HG02884 (cell line): ENCODE results near the gene RBM42.
"Not testable (repeated sequence)": the region's sequence is repeated elsewhere in the genome, so short reads cannot be mapped to it uniquely, and the experiment has no call there.

Source experiments
- ATAC-seq: cut with Tn5 transposase; IDR thresholded peaks from one replicate; pipeline ENCODE4 v1.9.1; 2021; ENCODE audit warnings: mild to moderate bottlenecking, moderate library complexity; ENCODE audit not compliant: unreplicated experiment

Gene RBM42

DNA sequence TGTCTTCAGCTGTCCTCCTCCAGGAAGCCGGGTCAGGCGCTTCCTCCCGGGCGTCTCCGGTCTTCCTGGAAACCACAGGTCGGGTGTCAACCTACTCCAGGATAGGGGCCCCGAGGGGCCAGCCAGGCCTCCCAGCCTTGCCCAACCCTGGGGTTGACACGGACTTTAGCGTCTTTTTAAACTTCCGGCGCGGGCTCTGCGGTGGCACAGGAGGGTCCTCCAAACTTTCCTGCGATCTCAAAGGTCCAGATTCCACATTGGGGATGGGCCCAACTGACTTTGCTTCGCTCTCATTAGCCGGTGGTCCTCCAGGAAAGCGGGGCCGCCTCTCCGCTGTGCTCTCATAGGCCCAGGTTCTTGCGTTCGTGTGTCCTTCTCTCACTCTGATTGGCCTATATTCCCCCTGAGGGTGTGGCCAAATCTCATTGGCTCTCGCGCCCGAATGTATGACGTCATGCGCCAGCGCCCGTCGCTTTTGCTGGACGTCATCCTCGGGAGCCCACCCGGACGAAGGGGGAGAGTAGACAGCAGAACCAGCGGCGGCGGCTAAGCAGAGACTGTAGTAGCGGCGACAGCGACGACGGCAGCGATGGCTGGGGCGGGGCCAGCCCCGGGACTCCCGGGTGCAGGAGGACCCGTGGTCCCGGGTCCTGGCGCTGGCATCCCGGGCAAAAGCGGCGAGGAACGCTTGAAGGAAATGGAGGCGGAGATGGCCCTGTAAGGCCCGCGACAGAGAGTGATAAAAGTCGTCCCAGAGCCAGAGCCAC is at the start of gene RBM42:
TSS of gene RBM42 (plus strand) at position 472 of the 767 bp plus-strand sequence. CDS start at position 590, 118 bp downstream.
- peak; percentile 93 for ATAC-seq

DNA sequence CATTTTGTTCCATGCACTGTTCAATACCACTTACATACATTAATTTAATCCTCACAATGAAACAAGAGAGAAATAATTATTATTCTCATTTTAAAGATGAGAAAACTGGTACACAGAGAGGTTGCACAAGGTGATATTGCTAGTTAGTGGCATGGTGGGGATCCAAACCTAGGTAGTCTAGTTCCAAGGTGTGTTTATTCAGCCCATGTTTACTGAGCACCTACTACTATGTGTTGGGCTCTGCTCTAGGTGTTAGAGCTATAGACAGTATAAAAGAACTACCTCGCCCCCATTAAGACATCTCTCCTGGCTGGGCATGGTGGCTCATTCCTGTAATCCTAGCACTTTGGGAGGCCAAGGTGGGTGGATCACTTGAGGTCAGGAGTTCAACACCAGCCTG is 46.1 kb upstream of the RBM42 start:
- no peak for ATAC-seq

DNA sequence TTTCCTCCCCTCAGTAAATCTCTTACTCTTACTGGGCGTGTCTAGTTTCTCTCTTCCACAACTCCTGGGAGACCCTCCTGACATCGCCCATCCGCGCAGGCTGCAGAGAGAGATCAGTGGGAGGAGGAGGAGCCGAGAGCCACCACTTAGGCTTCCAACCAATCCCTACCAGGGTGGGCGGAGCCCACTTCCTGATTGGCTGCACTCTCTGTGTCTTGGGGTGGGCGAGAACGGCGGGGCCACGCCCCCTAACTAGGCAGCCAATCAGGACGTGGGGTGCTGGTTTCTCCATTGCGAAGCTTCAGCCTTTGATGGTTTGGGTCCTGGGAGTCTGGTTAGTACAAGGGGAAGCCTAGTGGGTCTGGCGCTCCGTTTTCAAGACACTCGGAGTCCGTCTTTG is 43.0 kb upstream of the RBM42 start, which contains the start of gene PMIS2:
TSS of gene PMIS2 (plus strand) at position 326 of the 400 bp plus-strand sequence. CDS start 87 bp downstream, outside the sequence.
- no peak for ATAC-seq

DNA sequence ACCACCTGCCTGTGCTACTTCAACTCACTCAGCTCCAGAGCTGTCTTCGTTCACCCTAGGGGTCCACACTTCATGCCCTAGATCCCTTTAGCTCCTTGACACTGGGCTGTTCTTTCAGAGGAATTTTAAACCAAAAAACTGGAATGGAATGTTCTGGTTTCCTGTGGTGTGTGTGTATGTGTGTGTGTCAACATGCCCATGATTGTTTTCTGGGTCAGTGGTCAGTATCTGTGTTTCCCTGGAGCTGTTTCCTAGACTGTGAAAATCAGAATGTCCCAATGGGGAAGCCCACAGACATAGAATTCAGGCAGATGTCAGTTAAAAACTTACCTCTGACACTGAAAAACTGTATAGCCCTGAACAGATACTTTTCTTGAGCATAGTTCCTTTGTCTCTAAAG is 41.5 kb upstream of the RBM42 start:
- no peak for ATAC-seq

- ATAC-seq: no peak
Measured at GRCh38 chr19:35590875-35591274, 38.0 kb upstream of the RBM42 start.

DNA sequence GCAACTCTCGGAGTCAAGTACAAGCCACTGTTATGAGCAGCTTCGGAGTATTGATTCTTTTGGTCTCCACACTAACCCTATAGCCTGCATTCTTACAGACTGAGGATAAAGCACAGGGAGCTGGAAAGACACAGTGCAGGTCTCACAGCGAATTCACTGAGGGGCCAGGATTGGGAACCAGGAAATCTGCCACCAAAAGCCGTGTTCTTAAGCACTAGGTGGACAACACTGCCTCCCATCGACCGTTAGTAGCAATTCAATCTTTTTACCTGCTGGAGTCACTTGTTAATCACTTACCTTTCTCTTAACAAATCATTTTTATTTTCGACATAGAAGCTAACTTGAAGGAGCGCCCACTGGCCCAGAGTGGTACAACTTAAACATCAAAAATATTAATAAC is 36.6 kb upstream of the RBM42 start:
- no peak for ATAC-seq

GRCh38 chr19:35595026-35595425 is 33.8 kb upstream of the RBM42 start:
- not testable (repeated sequence) for ATAC-seq

DNA sequence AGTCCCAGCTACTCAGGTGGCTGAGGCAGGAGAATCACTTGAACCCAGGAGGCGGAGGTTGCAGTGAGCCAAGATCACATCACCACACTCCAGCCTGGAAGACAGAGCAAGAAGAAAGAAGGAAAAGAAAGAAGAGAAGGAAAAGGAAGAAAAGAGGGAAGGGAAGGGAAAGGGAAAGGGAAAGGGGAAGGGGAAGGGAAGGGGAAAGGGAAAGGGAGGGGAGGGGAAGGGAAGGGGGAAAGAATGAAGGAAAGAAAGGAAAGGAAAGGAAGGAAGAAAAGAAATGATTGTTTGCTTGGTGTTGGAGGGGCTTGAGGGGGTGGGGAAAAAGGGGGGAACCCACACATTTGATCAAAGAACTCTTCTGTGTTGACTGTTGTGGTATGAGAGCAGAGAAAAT is 32.9 kb upstream of the RBM42 start:
- ATAC-seq: no peak

DNA sequence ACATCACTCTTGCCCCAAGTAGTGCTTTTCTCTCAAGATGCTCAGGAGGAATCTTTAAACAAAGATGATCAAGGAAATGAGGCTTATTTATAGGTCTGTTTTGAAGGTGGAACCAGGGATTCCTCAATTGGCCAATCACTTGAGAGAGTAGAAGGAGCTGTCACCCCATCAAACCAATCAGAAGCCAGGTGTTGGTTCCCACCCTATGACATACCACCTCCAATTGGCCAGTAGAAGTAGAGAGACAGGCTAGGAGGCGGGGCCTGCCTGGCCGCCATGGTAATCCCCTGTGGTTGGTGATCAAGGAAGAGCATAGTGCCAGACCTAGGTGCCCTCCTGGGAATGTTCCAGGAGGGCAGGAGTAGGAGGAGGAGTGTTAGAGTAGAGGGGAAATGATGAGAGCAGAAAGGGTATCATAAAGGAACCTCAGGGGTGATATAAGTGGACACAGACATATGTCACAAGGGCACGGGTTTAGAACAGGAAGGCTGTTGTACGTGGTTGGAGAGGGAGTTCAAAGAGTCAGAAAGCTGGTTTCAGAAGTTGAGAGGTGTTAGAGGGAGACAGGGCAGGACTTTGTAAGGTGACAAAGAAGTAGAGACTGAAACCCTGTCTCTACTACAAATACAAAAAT is 32.4 kb upstream of the RBM42 start:
- ATAC-seq: no peak

GRCh38 chr19:35601971-35602370 is 26.9 kb upstream of the RBM42 start:
- no peak for ATAC-seq

GRCh38 chr19:35604436-35604835 is 24.4 kb upstream of the RBM42 start:
- not testable (repeated sequence) for ATAC-seq

- not testable (repeated sequence) for ATAC-seq
Measured at GRCh38 chr19:35607170-35607569, 21.7 kb upstream of the RBM42 start.

- no peak for ATAC-seq
Measured at GRCh38 chr19:35607661-35608060, 21.2 kb upstream of the RBM42 start.

DNA sequence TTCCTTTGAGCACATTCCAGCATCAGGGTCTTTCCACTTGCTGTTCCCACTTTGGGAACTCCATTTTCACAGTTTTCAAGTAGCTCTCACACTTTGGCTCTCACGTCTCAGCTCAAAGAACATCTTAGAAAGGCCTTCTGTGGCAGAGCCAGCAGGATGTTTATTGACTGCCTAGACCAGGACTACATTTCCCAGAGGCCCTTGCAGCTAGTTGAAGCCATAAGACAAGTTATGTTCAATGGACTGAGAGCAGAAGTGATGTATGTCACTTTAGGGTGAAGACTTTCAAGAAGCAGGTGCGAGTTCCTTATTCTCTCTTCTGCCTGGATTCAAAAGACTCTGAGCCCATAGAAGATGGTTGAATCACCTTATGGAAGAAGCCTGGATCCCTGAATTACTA is 20.6 kb upstream of the RBM42 start:
- no peak for ATAC-seq

DNA sequence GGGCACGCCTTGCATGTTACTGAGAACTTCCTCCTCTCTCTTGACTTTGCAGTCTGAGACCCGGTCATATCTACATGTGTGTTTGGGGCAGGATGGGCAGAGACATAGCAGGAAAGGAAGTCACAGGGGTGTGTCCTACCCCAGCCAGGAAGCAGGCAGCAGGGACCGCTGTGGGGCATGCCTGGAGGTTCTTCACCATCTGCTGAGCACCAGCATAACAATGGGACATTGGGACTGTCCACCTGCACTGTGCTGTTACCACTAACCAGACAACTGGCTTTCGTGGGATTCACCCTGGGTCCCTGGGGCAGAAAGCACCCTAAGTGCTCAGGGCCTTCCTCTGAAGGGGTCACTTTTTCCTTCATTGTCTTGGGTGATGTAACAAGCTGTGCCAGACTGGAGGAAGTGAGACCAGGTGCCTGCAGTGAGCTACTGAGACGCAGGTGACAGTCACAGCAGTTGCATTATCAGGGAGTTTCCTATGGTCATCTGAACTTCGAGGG is 18.9 kb upstream of the RBM42 start:
- ATAC-seq: no peak

- no peak for ATAC-seq
Measured at GRCh38 chr19:35612224-35612558, 16.6 kb upstream of the RBM42 start.

GRCh38 chr19:35612559-35613321 is 16.1 kb upstream of the RBM42 start, which contains the start of gene HAUS5:
Gene HAUS5, plus strand, starts transcription at chr19:35612735. Its CDS starts 60 bp downstream, at chr19:35612795.
- ATAC-seq: peak; percentile 86

- no peak for ATAC-seq
Measured at GRCh38 chr19:35613574-35613973, 15.3 kb upstream of the RBM42 start.

- no peak for ATAC-seq
Measured at GRCh38 chr19:35615036-35615435, 13.8 kb upstream of the RBM42 start.

- ATAC-seq: no peak
Measured at GRCh38 chr19:35618857-35619256, 10.0 kb upstream of the RBM42 start.

GRCh38 chr19:35619290-35619923 is 9.4 kb upstream of the RBM42 start:
- ATAC-seq: no peak
